HCT116 (cell line): Measurements from ENCODE around the gene GCLC. TPM values are rescaled to one million over a fixed set of nuclear protein-coding genes. Genes with fewer than 3 reads are reported as not detected.

Source experiments
- ATAC-seq: fragments of 200-7000 bp; cut with Tn5 transposase; 2 replicates; pipeline ENCODE4 v1.9.1; 2020; ENCODE audit warnings: mild to moderate bottlenecking, moderate library complexity
- BruUV-seq: library from RNA; stranded (reverse); fragments of 400-500 nt; replicated peaks from 2 replicates; lab custom pipeline; 2021; lab: Mats Ljungman, UMichigan
- CTCF ChIA-PET: fragments of 300-600 bp; sonication (Branson Sonifier 250); formaldehyde crosslinking; loops from one replicate; lab custom pipeline; 2021; ENCODE audit warnings: antibody characterized with exemption; lab: Charles Lee
- POLR2A ChIA-PET: fragments of 300-600, 350-600 bp; sonication (Branson Sonifier 250); formaldehyde crosslinking; loops from one replicate; lab custom pipeline; 2021; ENCODE audit warnings: antibody characterized with exemption; lab: Charles Lee
- RAD21 ChIA-PET, 2 experiments: fragments of 300-600 bp; sonication (Branson Sonifier 250); formaldehyde crosslinking; loops; one replicate each; lab custom pipeline; 2023; ENCODE audit warnings: low total read pairs in 2 of 2; ENCODE audit not compliant: uncharacterized antibody in 2 of 2, unreplicated experiment in 2 of 2, low non-redundant PET in 1 of 2; lab: Charles Lee
- DNase-seq: peaks from one replicate; pipeline ENCODE4 v3.0.0-alpha.2; 2010; ENCODE audit warnings: low read depth, low spot score
- H2AFZ ChIP-seq: fragments of 200-600 bp; shearing (Covaris generic), sonication (generic); 2 replicates; pipeline ENCODE4 v1.6.1; 2017; ENCODE audit warnings: low read depth, mixed run types, mixed read lengths, antibody characterized with exemption, low read length; ENCODE audit not compliant: poor library complexity, severe bottlenecking
- H3K27ac ChIP-seq: 2 replicates; pipeline ENCODE4 v1.5.1; 2012; ENCODE audit warnings: low read depth, low read length
- H3K27me3 ChIP-seq: fragments of 200-600 bp; sonication (generic); 2 replicates; pipeline ENCODE4 v1.6.1; 2016; ENCODE audit warnings: mixed run types, low read length, mixed read lengths; ENCODE audit not compliant: insufficient read depth
- H3K36me3 ChIP-seq, 2 experiments: fragments of 200-500 bp in 1 of 2; fragments of 200-600 bp in 1 of 2; sonication (Bioruptor generic) in 1 of 2; sonication (generic) in 1 of 2; 2 replicates each; pipeline versions ENCODE4 v1.5.1 to v1.6.1; 2014 to 2016; ENCODE audit warnings: low read length in 2 of 2, inconsistent platforms in 1 of 2, mixed read lengths in 1 of 2, mixed run types in 1 of 2; ENCODE audit not compliant: insufficient read depth in 2 of 2, control insufficient read depth in 1 of 2
- H3K4me1 ChIP-seq, 2 experiments: fragments of 200-600 bp in 1 of 2; sonication (generic) in 1 of 2; 2 replicates each; pipeline versions ENCODE4 v1.5.1 to v1.6.1; 2012 to 2017; ENCODE audit warnings: low read length in 2 of 2, inconsistent platforms in 1 of 2, mild to moderate bottlenecking in 1 of 2, mixed read lengths in 1 of 2, mixed run types in 1 of 2, moderate library complexity in 1 of 2; ENCODE audit not compliant: insufficient read depth in 2 of 2, control insufficient read depth in 1 of 2
- H3K4me2 ChIP-seq: fragments of 200-600 bp; sonication (generic); 2 replicates; pipeline ENCODE4 v1.6.1; 2017; ENCODE audit warnings: mixed run types, low read length, mixed read lengths
- H3K4me3 ChIP-seq, 2 experiments: fragments of 200-600 bp in 1 of 2; sonication (generic) in 1 of 2; replicated peaks in 1 of 2; 2 replicates each; pipeline ENCODE4 v1.5.1; 2011 to 2016; ENCODE audit warnings: low read length in 2 of 2, control low read depth in 1 of 2, low read depth in 1 of 2, mild to moderate bottlenecking in 1 of 2, mixed read lengths in 1 of 2, mixed run types in 1 of 2
- H3K79me2 ChIP-seq: fragments of 200-600 bp; sonication (generic); 2 replicates; pipeline ENCODE4 v1.6.1; 2017; ENCODE audit warnings: mild to moderate bottlenecking, mixed run types, low read length, moderate library complexity, mixed read lengths; ENCODE audit not compliant: insufficient read depth
- H3K9ac ChIP-seq: fragments of 200-600 bp; sonication (generic); 2 replicates; pipeline ENCODE4 v1.6.1; 2016; ENCODE audit warnings: low read length, mixed read lengths
- H3K9me2 ChIP-seq: fragments of 200-600 bp; sonication (generic), shearing (Covaris generic); 2 replicates; pipeline ENCODE4 v1.6.1; 2017; ENCODE audit warnings: mixed run types, mild to moderate bottlenecking, moderate library complexity; ENCODE audit not compliant: insufficient read depth
- H3K9me3 ChIP-seq, 2 experiments: fragments of 200-500 bp in 1 of 2; fragments of 200-600 bp in 1 of 2; sonication (Bioruptor generic) in 1 of 2; sonication (generic) in 1 of 2; 2 replicates each; pipeline ENCODE4 v1.6.1; 2014 to 2017; ENCODE audit warnings: low read length in 2 of 2, mixed read lengths in 2 of 2, inconsistent platforms in 1 of 2, low read depth in 1 of 2, mild to moderate bottlenecking in 1 of 2, mixed run types in 1 of 2, moderate library complexity in 1 of 2; ENCODE audit not compliant: control insufficient read depth in 1 of 2, insufficient read depth in 1 of 2
- H4K20me1 ChIP-seq: fragments of 200-600 bp; sonication (generic), shearing (Covaris generic); 2 replicates; pipeline ENCODE4 v1.6.1; 2017; ENCODE audit warnings: mixed run types, mild to moderate bottlenecking, moderate library complexity; ENCODE audit not compliant: insufficient read depth
- CEBPB ChIP-seq: IDR thresholded peaks from 2 replicates; pipeline ENCODE4 v1.6.1; 2012; ENCODE audit warnings: low read depth
- ELF1 ChIP-seq: IDR thresholded peaks from 2 replicates; pipeline ENCODE4 v1.6.1; 2012; ENCODE audit warnings: low read depth, borderline replicate concordance
- EZH2 ChIP-seq: fragments of 200-600 bp; sonication (generic); IDR thresholded peaks from 2 replicates; pipeline ENCODE4 v1.6.1; 2017; ENCODE audit warnings: antibody characterized with exemption, mixed run types
- FOSL1 ChIP-seq: IDR thresholded peaks from 2 replicates; pipeline ENCODE4 v1.6.1; 2012; ENCODE audit warnings: low read depth
- POLR2A ChIP-seq: IDR thresholded peaks from 2 replicates; pipeline ENCODE4 v1.7.0; 2011; ENCODE audit warnings: borderline replicate concordance; ENCODE audit not compliant: insufficient read depth, insufficient read length; ENCODE audit errors: extremely low read depth
- POLR2AphosphoS5 ChIP-seq: IDR thresholded peaks from 2 replicates; pipeline ENCODE4 v1.6.1; 2011; ENCODE audit warnings: mild to moderate bottlenecking, low read depth, low read length, moderate library complexity
- RAD21 ChIP-seq: IDR thresholded peaks from 2 replicates; pipeline ENCODE4 v1.6.1; 2012; ENCODE audit warnings: low read depth, mild to moderate bottlenecking
- SIN3A ChIP-seq: IDR thresholded peaks from 2 replicates; pipeline ENCODE4 v1.6.1; 2012; ENCODE audit warnings: low read depth
- SRF ChIP-seq: IDR thresholded peaks from 2 replicates; pipeline ENCODE4 v1.6.1; 2012; ENCODE audit warnings: low read depth
- TCF7L2 ChIP-seq: IDR thresholded peaks from 2 replicates; pipeline ENCODE4 v1.7.0; 2011; ENCODE audit warnings: borderline replicate concordance, inconsistent platforms; ENCODE audit not compliant: insufficient read depth, insufficient read length; ENCODE audit errors: extremely low read depth
- ZFX ChIP-seq: fragments of 450-650 bp; IDR thresholded peaks from 2 replicates; pipeline ENCODE4 v1.6.1; 2017
- ZNF274 ChIP-seq: fragments of 200-500 bp; sonication (Bioruptor generic); IDR thresholded peaks from 2 replicates; pipeline ENCODE4 v1.6.1; 2014; ENCODE audit warnings: mild to moderate bottlenecking, low read depth, low read length, inconsistent platforms
- intact Hi-C: fragments of 100-400 bp; cut with micrococcal nuclease; formaldehyde crosslinking; loops from 2 replicates; pipeline ENCODE4 v1.10.0; 2022
- total RNA-seq: library from RNA; stranded (reverse); gene quantifications from one replicate; pipeline ENCODE4 v1.2.1, GENCODE V29; 2021; ENCODE audit not compliant: unreplicated experiment
- TF ChIP-seq, protein P1 (sequence below): IDR thresholded peaks from 2 replicates; pipeline ENCODE4 v1.6.1; 2012
- TF ChIP-seq, protein P2 (sequence below): IDR thresholded peaks from 2 replicates; pipeline ENCODE4 v1.6.1; 2012
- TF ChIP-seq, protein P3 (sequence below), 3 experiments: fragments of 200-600 bp in 1 of 3; sonication (generic) in 1 of 3; IDR thresholded peaks in 2 of 3; conservative IDR thresholded peaks in 1 of 3; 2 replicates each; pipeline ENCODE4 v1.5.1; 2012 to 2017; ENCODE audit warnings: low read depth in 2 of 3, low read length in 2 of 3, antibody characterized with exemption in 1 of 3, borderline replicate concordance in 1 of 3, control low read depth in 1 of 3, mild to moderate bottlenecking in 1 of 3, mixed read lengths in 1 of 3, mixed run types in 1 of 3, moderate library complexity in 1 of 3; ENCODE audit not compliant: insufficient read depth in 1 of 3

The GCLC gene
- total RNA-seq, 1 experiment from 2014 or later, result 72.0 TPM

DNA sequence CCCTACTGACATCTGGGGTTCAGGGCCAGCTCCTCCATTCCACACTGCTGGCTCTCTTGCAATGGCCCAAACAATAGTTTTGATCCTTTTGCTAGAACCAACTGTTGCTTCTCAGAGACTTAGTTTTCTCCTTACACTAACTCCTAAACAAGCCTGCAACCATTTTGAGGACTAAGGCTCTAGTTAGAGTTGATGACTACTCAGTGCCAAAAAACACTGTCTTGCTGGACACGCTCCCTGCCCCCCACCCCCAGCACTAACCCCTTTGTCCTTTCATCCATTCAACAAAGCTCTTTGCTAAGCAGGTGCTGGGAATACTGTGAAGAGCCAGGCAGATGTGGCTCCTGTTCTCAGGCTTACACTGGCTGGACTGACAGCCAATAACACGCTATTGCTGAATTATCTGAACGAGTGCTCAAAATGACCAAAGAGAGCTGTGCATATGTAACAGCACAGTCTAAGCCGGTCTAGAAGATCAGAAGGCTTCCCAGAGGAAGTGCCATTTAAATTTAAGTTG is 17.6 kb downstream of the GCLC start:
- RAD21 ChIA-PET, result no interaction called here
- no peaks in the 10 kb centered on the region for H3K27me3 ChIP-seq
- peaks cover 98% of the 10 kb centered on the region for H3K79me2 ChIP-seq
- H3K9ac ChIP-seq, result no peak overlapping the region
- BruUV-seq, result no TSS peak
- no peak overlapping the region for H3K27ac ChIP-seq
- H3K4me1 ChIP-seq, result peaks cover 0 to 15% of the 10 kb centered on the region in 2 experiments; a peak in 1 of 4 replicates
- no peak for ATAC-seq
- H2AFZ ChIP-seq, result no peak overlapping the region
- CTCF ChIA-PET, result no interaction called here
- TF ChIP-seq POLR2A (no peak), SRF (no peak), ZNF274 (no peak), ELF1 (no peak), SIN3A (no peak), EZH2 (no peak)
- H3K9me3 ChIP-seq, result no peaks in the 10 kb centered on the region
- POLR2A ChIA-PET, result no interaction called here
- no peaks in the 10 kb centered on the region for H3K9me2 ChIP-seq
- peaks cover 12% of the 10 kb centered on the region; the same call in 1 of the 2 replicates for H4K20me1 ChIP-seq
- intact Hi-C loops, result no loop called here
- no peak for DNase-seq
- no peak overlapping the region for H3K4me2 ChIP-seq
- H3K36me3 ChIP-seq, result no peaks in the 10 kb centered on the region
- no peak overlapping the region for H3K4me3 ChIP-seq

DNA sequence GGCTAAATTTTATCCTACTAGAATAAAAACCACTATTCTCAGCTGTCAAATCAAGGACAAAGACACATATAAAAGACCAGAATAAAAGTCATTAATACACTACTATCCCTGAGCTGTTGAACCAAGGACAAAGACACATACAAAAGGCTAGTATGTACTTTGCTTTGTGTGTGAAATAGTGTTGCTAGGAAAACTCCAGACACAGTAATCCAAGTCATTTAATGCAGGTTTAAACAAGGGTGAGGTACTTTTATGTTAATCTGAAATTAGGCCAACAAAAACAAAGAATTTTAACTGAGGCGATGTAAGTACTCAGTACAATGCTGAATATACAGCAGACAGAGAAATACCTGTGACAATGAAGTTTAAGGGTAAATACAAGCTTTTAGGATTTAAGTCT is 18.9 kb downstream of the GCLC start:
- ChIA-PET RAD21 (no interaction called here), CTCF (interaction anchor here (1.3 kb wide), 1 partner anchor 193 kb away, joined by 6 read pairs; no protein-coding TSS in a partner anchor), POLR2A (no interaction called here)
- Histone ChIP-seq H3K4me3 (no peak overlapping the region), H3K9me2 (no peaks in the 10 kb centered on the region), H3K27ac (no peak overlapping the region), H3K27me3 (no peaks in the 10 kb centered on the region), H3K4me2 (no peak overlapping the region), H3K36me3 (no peaks in the 10 kb centered on the region), H3K9ac (no peak overlapping the region), H3K4me1 (peaks cover 0 to 15% of the 10 kb centered on the region in 2 experiments; a peak in 1 of 4 replicates), H2AFZ (no peak overlapping the region), H4K20me1 (peaks cover 12% of the 10 kb centered on the region; the same call in 1 of the 2 replicates), H3K79me2 (peaks cover 91% of the 10 kb centered on the region), H3K9me3 (no peaks in the 10 kb centered on the region)
- BruUV-seq, result no TSS peak
- ATAC-seq, result no peak
- intact Hi-C loops, result no loop called here
- no peak for DNase-seq
- TF ChIP-seq, protein P1, sequence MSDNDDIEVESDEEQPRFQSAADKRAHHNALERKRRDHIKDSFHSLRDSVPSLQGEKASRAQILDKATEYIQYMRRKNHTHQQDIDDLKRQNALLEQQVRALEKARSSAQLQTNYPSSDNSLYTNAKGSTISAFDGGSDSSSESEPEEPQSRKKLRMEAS, result no peak
- TF ChIP-seq ZNF274 (no peak), RAD21 (no peak), CEBPB (no peak), FOSL1 (no peak), POLR2A (no peak), POLR2AphosphoS5 (no peak), ZFX (no peak), ELF1 (no peak), TCF7L2 (no peak)
- TF ChIP-seq, protein P2, sequence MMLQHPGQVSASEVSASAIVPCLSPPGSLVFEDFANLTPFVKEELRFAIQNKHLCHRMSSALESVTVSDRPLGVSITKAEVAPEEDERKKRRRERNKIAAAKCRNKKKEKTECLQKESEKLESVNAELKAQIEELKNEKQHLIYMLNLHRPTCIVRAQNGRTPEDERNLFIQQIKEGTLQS, result no peak
- TF ChIP-seq, protein P3, sequence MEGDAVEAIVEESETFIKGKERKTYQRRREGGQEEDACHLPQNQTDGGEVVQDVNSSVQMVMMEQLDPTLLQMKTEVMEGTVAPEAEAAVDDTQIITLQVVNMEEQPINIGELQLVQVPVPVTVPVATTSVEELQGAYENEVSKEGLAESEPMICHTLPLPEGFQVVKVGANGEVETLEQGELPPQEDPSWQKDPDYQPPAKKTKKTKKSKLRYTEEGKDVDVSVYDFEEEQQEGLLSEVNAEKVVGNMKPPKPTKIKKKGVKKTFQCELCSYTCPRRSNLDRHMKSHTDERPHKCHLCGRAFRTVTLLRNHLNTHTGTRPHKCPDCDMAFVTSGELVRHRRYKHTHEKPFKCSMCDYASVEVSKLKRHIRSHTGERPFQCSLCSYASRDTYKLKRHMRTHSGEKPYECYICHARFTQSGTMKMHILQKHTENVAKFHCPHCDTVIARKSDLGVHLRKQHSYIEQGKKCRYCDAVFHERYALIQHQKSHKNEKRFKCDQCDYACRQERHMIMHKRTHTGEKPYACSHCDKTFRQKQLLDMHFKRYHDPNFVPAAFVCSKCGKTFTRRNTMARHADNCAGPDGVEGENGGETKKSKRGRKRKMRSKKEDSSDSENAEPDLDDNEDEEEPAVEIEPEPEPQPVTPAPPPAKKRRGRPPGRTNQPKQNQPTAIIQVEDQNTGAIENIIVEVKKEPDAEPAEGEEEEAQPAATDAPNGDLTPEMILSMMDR (IDR thresholded peaks at IDR 0.05 in 2 of 3, conservative IDR thresholded peaks at IDR 0.05 in 1 of 3; ENCODE audit: borderline replicate concordance in 1 of 3, insufficient read depth in 1 of 3, low read depth in 2 of 3, low read length in 2 of 3), result no peak
